Fibroblast of villous mesenchyme (primary cell): ENCODE results near the gene WDR31. TPM values are rescaled to one million over a fixed set of nuclear protein-coding genes. Genes with fewer than 3 reads are reported as not detected.
"Not testable (repeated sequence)": the region's sequence is repeated elsewhere in the genome, so short reads cannot be mapped to it uniquely, and the experiment has no call there.

ENCODE experiments used
- DNase-seq: peaks from one replicate; pipeline ENCODE4 v3.0.0-alpha.2; 2010; ENCODE audit warnings: low read depth
- H3K4me3 ChIP-seq: 2 replicates; pipeline ENCODE4 v1.5.1; 2011; ENCODE audit warnings: low read depth, mild to moderate bottlenecking, low read length
- total RNA-seq: library from RNA; depleted of rRNA; stranded (reverse); fragments of >200 nt; gene quantifications from 2 replicates; pipeline ENCODE4 v1.2.3, GENCODE V29; 2012
- TF ChIP-seq, protein P1 (sequence below): IDR thresholded peaks from 2 replicates; pipeline ENCODE4 v1.5.1; 2012; ENCODE audit warnings: low read depth, mild to moderate bottlenecking, low read length; ENCODE audit not compliant: insufficient read depth

Gene WDR31
- total RNA-seq, 1 donor, result 0.86 TPM

DNA sequence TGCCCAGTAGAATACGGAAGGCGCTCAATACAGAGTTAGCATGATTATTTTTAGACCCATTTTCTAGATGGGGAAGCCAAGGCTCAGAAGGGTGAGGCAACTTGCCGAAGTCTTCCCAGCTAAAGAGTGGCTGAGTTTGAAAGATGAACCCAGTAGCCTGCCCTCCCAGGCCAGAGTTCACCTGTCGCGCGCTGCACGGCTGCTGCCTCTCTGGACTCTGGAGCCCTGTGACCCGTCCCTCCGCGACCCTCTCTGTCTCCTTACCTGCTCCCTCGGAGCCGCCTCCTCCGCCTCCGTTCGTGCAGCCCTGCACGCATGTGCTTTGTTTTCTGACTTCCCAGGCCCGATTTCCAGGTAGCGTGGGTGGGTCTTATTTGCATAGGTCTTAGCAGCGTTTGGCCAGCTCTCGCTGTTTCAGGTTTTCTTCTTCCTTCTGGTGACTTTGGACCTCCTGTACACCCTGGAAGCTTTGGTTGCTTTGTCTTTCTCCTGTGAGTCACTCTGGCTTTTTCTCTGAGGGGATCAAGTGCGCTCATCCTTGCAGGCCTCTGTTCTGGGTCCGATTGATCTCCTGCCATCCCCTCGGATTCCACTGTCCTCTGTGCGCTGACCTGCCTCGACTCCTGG is 37.2 kb downstream of the WDR31 start, which contains the start of gene RNF183:
TSS of gene RNF183 (minus strand) at position 585 of the 627 bp plus-strand sequence. CDS start 5,192 bp downstream, outside the sequence.
- no peak for DNase-seq
- TF ChIP-seq, protein P1, sequence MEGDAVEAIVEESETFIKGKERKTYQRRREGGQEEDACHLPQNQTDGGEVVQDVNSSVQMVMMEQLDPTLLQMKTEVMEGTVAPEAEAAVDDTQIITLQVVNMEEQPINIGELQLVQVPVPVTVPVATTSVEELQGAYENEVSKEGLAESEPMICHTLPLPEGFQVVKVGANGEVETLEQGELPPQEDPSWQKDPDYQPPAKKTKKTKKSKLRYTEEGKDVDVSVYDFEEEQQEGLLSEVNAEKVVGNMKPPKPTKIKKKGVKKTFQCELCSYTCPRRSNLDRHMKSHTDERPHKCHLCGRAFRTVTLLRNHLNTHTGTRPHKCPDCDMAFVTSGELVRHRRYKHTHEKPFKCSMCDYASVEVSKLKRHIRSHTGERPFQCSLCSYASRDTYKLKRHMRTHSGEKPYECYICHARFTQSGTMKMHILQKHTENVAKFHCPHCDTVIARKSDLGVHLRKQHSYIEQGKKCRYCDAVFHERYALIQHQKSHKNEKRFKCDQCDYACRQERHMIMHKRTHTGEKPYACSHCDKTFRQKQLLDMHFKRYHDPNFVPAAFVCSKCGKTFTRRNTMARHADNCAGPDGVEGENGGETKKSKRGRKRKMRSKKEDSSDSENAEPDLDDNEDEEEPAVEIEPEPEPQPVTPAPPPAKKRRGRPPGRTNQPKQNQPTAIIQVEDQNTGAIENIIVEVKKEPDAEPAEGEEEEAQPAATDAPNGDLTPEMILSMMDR, result no peak
- H3K4me3 ChIP-seq, result no peak within 1 kb of the TSS

DNA sequence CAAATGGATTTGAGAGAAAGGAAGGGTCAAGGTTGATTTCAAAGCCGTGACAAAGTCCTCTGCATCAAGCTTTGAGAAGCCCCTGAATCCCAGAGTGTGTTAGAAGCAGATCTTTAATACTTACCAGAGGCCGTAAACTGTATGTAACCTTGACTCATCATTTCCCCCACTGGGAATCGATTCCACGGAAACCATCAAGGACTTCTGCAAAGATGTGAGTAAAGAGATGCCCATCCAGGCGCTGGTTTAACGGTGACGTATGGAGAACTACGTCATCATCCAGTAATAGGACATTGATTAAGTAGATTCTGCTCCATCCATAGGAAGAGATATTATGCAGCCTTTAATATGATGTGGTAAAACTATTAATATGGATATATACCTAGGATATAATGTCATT is 38.5 kb downstream of the WDR31 start:
- TF ChIP-seq, protein P1, result no peak
- H3K4me3 ChIP-seq, result no peak overlapping the region
- no peak for DNase-seq

DNA sequence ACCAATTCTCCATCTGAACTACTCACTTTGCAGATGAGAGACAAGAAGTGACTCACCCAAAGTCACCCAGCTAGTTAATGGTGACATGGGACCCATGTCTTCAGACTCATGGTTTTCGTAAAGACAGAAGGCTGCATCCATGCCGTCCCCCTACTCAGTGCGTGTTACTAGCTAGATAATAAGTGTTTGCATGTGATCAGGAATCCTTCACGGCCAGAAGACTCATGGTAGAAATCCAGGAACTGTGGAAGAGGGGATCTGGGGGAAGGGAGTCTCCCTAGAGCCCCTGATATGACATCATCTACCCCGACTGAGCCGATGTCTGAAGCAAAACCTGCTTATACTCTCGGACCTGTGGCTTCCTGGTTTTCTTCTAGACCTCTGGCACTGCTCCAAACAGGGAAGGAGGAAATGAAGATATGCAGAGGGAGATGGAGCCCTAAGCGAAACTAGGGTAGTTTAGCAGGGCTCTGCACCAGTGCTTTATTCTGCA is 40.2 kb downstream of the WDR31 start:
- TF ChIP-seq, protein P1, result no peak
- DNase-seq, result peak; percentile 42
- no peak overlapping the region for H3K4me3 ChIP-seq

DNA sequence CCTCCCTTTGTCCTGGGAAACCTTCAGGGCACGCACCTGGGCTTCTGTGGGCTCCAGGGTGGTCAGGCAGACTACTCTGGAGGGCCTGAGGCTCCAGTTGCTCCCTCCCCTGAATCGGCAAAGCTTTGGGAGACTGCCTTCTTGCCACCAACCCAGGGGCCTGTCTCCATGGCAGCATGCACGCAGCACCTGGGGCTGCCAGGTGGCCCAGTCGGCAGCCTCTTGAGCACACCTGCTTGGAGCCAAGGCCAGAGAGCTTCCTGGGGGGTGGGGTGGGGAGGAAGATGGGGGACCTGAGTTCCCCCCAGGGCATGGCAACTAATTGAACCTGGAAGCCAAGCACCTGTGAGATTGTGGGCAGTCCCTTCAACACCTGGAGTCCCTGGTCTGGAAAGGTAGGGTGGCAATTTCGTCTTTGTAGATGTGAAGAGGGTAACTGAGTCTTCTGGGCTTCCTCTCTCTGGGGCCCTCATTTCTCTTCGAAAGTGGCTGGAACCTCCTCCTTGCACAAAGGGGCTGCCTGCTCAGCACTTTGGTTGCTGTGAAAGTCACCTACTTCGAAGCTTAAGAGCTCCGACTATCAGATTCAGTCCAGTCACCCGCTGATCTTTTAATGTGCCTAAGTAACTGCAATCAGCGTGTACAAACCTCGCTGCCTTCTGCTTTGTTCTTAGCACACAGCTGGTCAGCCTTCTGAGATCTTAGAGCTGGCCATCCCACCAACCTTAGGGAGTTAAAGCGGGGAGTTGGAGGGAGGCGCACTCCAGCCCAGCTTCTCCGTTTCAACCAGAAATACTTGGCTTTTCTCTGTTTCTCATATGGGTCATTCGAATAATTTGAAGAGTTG is 40.9 kb downstream of the WDR31 start:
- TF ChIP-seq, protein P1, result no peak
- DNase-seq, result no peak
- no peak overlapping the region for H3K4me3 ChIP-seq

DNA sequence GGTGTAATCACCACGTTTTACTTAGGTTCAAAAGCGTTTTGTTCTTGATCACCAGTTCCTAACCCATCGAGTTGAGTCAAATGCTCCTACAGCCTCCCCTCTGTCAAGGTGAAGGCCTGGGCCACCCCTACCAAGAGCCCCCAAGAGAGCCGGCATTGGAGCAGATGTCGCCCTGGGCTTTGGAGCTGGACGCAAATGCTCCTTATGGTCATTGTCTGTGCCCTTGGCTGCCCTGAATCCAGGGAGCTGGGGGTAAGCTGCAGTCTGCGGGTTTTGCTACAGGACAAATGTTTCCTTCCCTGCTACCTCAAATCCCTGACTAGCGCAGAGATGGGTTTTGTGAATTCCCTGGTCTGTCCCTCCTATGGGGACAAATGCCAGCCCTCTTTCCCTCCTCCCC is 41.8 kb downstream of the WDR31 start:
- no peak for DNase-seq
- H3K4me3 ChIP-seq, result no peak overlapping the region
- TF ChIP-seq, protein P1, result no peak

DNA sequence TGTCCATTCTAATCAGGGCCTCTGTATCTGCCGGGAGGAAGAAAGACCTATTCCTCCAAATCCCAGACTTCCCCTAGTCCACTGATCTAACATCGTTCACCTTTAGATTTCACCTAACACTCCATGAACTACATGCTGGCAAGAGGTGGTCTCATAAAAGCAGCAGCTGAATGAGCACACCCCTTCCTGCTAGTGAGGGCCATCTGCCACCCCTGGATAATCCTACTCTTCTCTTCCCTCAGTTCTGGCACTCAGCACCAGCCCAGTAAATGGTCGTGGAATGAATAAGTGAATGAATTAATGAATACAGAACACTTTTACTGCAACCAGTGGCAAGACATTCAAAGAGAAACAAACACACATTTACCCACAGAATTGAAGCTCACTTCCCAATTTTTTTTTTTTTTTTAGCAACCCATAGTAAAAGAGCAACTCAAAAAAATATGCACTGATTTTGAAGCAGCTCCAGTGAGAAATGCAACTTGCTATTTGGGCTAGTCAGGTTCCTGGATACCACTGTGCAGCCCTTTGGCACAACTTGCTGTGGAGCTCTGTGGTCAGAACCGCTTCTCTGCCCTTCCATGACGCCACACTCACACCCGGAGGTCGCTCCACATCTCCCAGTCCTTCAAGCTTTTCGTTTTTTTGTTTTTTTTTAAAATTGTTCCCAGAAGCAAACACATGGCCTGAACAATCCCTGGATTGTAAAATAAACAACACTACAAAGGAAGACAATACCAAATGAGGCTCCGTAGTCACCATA is 43.1 kb downstream of the WDR31 start:
- TF ChIP-seq, protein P1, result no peak
- DNase-seq, result no peak
- H3K4me3 ChIP-seq, result no peak overlapping the region

DNA sequence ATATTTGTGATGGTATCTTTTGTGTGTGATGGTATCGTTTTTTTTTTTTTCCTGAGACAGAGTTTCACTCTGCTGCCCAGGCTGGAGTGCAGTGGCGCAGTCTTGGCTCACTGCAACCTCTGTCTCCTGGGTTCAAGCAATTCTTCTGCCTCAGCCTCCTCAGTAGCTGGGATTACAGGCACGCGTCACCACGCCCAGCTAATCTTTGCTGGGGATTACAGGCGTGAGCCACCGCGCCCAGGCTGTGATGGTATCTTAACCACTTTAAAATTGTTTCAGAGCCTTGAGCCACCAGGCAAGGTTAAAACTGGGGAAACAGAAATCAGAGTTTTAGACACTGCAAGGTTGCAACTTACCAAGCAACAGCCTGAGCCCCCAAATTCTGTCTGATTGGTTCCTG is 43.8 kb downstream of the WDR31 start:
- peak; percentile 10 for DNase-seq
- not testable (repeated sequence) for H3K4me3 ChIP-seq
